Measurements from ENCODE around the gene ADRA1B.

- TF ChIP-seq CTCF (conservative IDR thresholded peaks at IDR 0.05; ENCODE audit: low read depth, low read length), result no peak
- no peak for TF ChIP-seq EZH2 (IDR thresholded peaks at IDR 0.05; ENCODE audit: low read length, unreplicated experiment)
- no peak for TF ChIP-seq EZH2phosphoT487 (IDR thresholded peaks at IDR 0.05; ENCODE audit: borderline replicate concordance, low read length)
Observed at GRCh38 chr5:159903131-159903530, 13.2 kb upstream of the ADRA1B start.
